ENCODE data around the gene ZMYND8.

- no peak for TF ChIP-seq NFRKB (IDR thresholded peaks at IDR 0.05)
- no peak for TF ChIP-seq BHLHE40 (IDR thresholded peaks at IDR 0.05; ENCODE audit: borderline replicate concordance)
- no peak for TF ChIP-seq FOXM1 (IDR thresholded peaks at IDR 0.05; ENCODE audit: borderline replicate concordance)
- TF ChIP-seq TARDBP (IDR thresholded peaks at IDR 0.05) = no peak
- no peak for TF ChIP-seq CTBP1 (IDR thresholded peaks at IDR 0.05; ENCODE audit: borderline replicate concordance)
- no peak for TF ChIP-seq FOXK2 (IDR thresholded peaks at IDR 0.05)
- TF ChIP-seq SP1 (IDR thresholded peaks at IDR 0.05) = no peak
- TF ChIP-seq ARNT (IDR thresholded peaks at IDR 0.05) = no peak
- TF ChIP-seq HDGF (IDR thresholded peaks at IDR 0.05; ENCODE audit: borderline replicate concordance) = no peak
Observed at GRCh38 chr20:47315339-47316056, 41.0 kb downstream of the ZMYND8 start.
